HL-60 (cell line): ENCODE measurements around the gene CEP72.

Experiments used
- DNase-seq, 2 experiments: peaks; one replicate each; pipeline ENCODE4 v3.0.0-alpha.2; 2010 to 2020; ENCODE audit warnings: low read depth in 1 of 2, low spot score in 1 of 2
- H3K27ac ChIP-seq: fragments of 250-450 bp; sonication (Bioruptor Pico); replicated peaks from 2 replicates; pipeline ENCODE4 v1.5.1; 2020; ENCODE audit warnings: mild to moderate bottlenecking, moderate library complexity
- H3K27me3 ChIP-seq: fragments of 250-450 bp; sonication (Bioruptor Pico); 2 replicates; pipeline ENCODE4 v1.5.1; 2021; ENCODE audit warnings: mild to moderate bottlenecking, moderate library complexity; ENCODE audit not compliant: insufficient read depth, poor library complexity, severe bottlenecking
- H3K4me3 ChIP-seq: replicated peaks from 2 replicates; pipeline ENCODE4 v1.5.1; 2011; ENCODE audit warnings: mild to moderate bottlenecking, control low read depth, low read length; ENCODE audit not compliant: insufficient read depth
- GABPA ChIP-seq: IDR thresholded peaks from 2 replicates; pipeline ENCODE4 v1.6.1; 2012; ENCODE audit warnings: low read depth
- POLR2AphosphoS5 ChIP-seq: IDR thresholded peaks from 2 replicates; pipeline ENCODE4 v1.6.1; 2012; ENCODE audit warnings: low read depth
- REST ChIP-seq: IDR thresholded peaks from 2 replicates; pipeline ENCODE4 v1.6.1; 2012; ENCODE audit warnings: low read depth; ENCODE audit not compliant: insufficient replicate concordance
- SPI1 ChIP-seq: IDR thresholded peaks from 2 replicates; pipeline ENCODE4 v1.6.1; 2012; ENCODE audit warnings: low read depth, mild to moderate bottlenecking, borderline replicate concordance
- TF ChIP-seq, protein P1 (sequence below): IDR thresholded peaks from one replicate; pipeline ENCODE4 v1.5.1; 2011; ENCODE audit warnings: low read length, control low read depth, inconsistent platforms; ENCODE audit not compliant: insufficient read depth

Gene CEP72

GRCh38 chr5:567664-568060, 44.5 kb upstream of the CEP72 start:
- DNase-seq, result no peak
- H3K27ac ChIP-seq, result no peak overlapping the region
- H3K4me3 ChIP-seq, result no peak overlapping the region
- H3K27me3 ChIP-seq, result no peaks in the 10 kb centered on the region
- TF ChIP-seq REST (no peak), GABPA (no peak), SPI1 (no peak), POLR2AphosphoS5 (no peak)
- TF ChIP-seq, protein P1, sequence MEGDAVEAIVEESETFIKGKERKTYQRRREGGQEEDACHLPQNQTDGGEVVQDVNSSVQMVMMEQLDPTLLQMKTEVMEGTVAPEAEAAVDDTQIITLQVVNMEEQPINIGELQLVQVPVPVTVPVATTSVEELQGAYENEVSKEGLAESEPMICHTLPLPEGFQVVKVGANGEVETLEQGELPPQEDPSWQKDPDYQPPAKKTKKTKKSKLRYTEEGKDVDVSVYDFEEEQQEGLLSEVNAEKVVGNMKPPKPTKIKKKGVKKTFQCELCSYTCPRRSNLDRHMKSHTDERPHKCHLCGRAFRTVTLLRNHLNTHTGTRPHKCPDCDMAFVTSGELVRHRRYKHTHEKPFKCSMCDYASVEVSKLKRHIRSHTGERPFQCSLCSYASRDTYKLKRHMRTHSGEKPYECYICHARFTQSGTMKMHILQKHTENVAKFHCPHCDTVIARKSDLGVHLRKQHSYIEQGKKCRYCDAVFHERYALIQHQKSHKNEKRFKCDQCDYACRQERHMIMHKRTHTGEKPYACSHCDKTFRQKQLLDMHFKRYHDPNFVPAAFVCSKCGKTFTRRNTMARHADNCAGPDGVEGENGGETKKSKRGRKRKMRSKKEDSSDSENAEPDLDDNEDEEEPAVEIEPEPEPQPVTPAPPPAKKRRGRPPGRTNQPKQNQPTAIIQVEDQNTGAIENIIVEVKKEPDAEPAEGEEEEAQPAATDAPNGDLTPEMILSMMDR, result no peak

DNA sequence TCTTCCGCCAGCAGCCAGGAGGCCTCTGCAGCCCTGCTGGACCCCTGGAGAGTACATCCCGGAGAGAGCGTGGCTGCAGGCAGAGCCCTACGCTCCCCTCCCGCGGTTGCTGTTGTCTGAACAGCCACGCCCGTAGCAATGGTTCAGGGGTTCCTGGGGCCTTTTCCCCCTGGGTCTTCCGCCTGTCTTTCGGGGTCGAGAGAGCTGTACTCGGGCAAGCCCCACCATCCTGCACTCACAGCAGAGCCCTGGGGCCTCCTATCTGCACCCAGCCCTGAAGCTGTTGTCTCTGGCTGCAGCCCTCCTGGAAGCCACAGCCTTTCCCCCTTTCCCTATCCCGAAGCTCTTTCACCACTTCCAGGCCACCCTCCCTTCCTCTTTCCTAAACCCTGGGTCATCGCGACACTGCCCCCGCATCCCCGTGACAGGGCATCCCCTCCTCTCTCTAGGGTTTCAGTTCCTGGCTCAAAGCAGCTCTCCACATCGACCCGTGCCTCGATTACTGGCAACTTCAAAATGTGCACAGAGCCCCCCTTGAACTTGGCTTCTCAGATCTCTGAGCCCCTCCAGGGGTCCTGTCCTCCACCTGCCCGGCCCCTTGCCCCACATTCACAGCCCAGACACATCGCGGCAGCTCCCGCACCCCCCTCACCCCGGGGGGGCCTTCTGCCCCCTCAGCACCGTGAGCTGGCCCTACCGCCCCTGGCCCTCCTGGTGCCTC, 43.9 kb upstream of the CEP72 start:
- TF ChIP-seq, protein P1, result no peak
- H3K4me3 ChIP-seq, result no peak overlapping the region
- no peak for DNase-seq
- no peak overlapping the region for H3K27ac ChIP-seq
- no peaks in the 10 kb centered on the region for H3K27me3 ChIP-seq

- no peaks in the 10 kb centered on the region for H3K27me3 ChIP-seq
- no peak overlapping the region for H3K27ac ChIP-seq
- no peak for DNase-seq
- TF ChIP-seq REST (no peak), GABPA (no peak), SPI1 (no peak), POLR2AphosphoS5 (no peak)
- TF ChIP-seq, protein P1, result no peak
- no peak overlapping the region for H3K4me3 ChIP-seq
Measured at GRCh38 chr5:568809-569208, 43.3 kb upstream of the CEP72 start.

GRCh38 chr5:569358-569867, 42.7 kb upstream of the CEP72 start:
- TF ChIP-seq GABPA, result no peak
- no peak for TF ChIP-seq REST
- no peak for TF ChIP-seq SPI1
- no peak for TF ChIP-seq POLR2AphosphoS5
- TF ChIP-seq, protein P1, result no peak
- H3K4me3 ChIP-seq, result no peak overlapping the region
- no peak for DNase-seq
- H3K27ac ChIP-seq, result no peak overlapping the region
- H3K27me3 ChIP-seq, result no peaks in the 10 kb centered on the region
